GM18909 (cell line): Measurements from ENCODE around the gene TTC24.
"Not testable (repeated sequence)": the region's sequence is repeated elsewhere in the genome, so short reads cannot be mapped to it uniquely, and the experiment has no call there.

ENCODE experiments used
- ATAC-seq: cut with Tn5 transposase; IDR thresholded peaks from one replicate; pipeline ENCODE4 v1.9.1; 2021; ENCODE audit warnings: mild to moderate bottlenecking; ENCODE audit not compliant: unreplicated experiment, poor library complexity

The TTC24 gene

DNA sequence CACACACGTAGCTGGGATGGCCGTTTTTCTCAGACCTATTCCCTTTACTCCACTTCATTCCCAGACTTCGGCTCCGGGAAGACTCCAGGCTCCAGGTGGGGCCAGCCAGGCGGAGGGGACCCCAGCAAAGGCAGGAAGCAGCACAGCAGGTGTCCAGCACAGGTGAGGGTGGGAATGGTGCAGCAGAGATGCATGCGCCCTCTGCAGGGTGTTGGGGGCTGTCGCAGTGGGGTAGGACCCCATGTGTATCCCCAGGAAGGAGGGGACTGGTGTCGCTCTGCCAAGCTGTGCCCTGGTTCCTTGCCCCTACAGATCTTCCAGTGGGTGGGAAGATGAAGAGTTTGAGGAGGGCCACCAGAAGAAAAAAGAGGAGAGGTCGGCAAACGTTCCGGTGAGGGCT is 5.3 kb downstream of the TTC24 start:
- no peak for ATAC-seq

DNA sequence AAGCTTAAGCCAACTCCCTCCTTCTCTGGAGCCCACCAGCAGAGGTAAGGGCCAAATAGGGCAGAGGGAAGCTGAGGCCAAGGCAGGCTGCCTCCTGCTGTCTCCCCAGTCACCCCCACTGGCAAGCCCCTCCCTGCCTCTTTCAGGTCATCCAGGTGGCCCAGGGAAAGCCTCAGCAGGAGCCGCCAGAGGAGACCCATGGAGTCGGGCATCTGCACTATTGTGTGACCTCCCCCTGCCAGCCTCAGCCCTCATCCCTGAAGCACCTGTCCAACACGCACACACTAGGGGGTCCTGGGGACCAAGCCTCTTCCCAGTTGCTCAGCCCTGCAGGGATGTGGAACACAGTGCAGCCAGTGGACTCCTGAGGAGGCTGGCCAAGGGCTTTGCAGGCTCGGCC is 6.8 kb downstream of the TTC24 start:
- no peak for ATAC-seq

DNA sequence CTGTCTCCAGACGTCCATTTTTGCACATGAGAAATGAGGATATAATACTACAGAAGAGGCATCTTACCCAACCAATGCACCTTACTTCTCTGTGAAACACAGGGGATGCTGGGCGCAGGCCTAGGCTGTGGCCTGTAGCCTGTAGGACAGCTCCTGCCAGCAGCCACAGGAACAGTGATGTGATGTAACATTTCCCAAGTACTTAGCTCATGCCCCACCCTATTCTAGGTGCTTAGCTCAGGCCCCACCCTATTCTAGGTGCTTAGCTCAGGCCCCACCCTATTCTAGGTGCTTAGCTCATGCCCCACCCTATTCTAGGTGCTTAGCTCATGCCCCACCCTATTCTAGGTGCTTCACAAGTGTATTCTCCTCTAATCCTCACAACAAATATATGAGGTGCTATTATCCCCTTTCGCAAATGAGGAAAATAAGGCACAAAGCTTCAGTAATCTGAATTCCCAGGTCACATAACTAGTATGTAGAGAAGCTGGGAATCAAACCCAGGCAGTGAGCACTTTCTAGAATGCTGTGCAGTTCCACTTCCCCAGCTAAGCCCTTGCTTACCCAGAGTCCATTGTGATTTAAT is 7.5 kb downstream of the TTC24 start:
- no peak for ATAC-seq

DNA sequence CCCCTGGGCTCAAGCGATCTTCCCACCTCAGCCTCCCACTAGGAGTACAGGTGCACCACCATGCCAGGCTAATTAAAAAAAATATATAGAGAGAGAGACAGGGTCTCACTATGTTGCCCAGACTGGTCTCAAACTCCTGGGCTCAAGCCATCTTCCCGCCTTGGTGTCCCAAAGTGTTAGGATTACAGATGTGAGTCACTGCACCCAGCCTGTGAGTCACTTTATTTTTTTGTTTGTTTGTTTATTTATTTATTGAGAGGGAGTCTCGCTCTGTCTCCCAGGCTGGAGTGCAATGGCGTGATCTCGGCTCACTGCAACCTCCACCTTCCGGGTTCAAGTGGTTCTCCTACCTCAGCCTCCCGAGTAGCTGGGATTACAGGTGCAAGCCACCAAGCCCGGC is 8.4 kb downstream of the TTC24 start:
- not testable (repeated sequence) for ATAC-seq

DNA sequence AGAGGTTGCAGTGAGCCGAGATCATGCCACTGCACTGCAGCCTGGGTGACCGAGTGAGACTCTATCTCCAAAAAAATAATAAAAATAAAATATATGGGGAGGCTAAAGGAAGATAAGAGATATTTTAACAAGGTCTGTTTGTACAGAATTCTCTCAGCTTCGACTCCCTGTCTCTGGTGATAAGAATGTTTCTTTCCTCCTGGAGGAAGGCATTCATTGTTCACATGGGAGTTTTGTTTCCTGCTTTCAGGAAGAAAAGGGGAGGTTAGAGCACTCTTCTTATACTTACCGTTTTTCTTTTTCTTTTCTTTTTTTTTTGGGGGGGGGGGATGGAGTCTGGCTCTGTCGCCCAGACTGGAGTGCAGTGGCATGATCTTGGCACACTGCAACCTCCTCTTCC is 10.0 kb downstream of the TTC24 start:
- no peak for ATAC-seq

DNA sequence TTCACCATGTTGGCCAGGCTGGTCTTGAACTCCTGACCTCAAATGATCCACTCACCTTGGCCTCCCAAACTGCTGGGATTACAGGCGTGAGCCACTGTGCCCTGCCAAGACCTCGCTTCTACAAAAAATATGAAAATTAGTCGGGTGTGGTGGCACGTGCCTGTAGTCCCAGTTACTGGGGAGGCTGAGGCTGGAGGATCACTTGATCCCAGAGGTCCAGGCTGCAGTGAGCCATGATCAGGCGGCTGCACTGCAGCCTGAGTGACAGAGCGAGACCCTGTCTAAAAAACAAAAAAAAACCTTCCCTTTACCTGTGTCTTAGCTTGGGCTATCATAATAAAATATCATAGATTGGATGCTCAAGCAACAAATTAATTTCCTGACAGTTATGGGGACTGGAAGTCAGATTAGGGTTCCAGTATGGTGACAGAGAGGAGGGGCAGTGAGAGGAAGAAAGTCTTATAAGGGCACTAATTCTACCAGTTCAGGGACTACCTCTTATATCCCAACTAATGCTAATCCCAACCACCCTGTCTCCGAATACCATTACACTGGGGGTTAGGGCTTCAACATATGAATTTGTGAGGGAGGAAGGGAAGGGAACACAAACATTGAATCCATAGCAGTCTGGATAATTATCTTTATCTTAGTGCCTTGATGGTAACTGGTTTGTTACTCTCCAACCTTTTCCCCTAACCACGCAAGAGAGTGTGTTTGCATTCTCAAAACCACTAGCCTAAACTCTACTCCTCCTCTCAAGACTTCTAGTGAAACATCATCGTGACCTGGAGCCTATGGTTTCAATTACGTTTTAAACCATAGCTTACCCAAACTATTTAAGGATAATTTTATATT is 11.0 kb downstream of the TTC24 start:
- no peak for ATAC-seq

DNA sequence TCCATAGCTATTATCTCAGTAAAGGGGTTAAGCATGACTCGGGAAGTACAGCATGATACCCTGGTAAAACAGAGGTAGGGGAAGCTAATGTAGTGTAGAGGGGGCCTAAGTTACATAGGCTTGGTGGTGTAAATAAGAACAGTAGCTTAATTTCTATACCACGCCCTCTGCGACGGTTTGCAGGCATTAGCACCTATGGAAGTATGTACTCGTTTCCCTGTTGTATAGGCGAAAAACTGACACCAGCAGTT is 11.6 kb downstream of the TTC24 start:
- no peak for ATAC-seq

DNA sequence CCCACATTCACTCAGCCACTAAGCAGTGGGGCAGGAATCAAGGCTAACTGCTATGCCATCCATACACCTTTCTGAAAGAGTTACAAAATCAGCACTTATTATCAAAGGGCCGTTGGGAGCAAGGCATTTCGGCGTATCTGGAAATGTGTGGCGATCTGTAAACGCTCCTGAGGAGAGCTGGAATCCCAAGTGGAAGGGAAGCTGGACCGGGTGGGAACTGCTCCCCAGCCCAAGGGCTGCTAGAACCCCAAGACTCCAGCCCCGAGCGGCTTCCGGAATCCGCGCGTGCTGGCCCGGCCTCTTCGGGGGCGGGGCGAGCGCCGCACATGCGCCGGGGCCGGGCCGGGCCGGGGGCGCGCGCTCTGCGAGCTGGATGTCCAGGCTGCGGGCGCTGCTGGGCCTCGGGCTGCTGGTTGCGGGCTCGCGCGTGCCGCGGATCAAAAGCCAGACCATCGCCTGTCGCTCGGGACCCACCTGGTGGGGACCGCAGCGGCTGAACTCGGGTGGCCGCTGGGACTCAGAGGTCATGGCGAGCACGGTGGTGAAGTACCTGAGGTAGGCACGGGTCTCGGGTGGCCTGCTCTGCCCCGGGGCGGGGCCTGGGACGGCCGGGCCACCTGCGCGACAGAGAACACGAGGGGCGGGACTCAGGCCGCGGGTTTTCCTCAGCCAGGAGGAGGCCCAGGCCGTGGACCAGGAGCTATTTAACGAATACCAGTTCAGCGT is 12.1 kb downstream of the TTC24 start, which contains the start of gene NAXE:
NAXE (plus strand) TSS at position 345 of the 726 bp plus-strand sequence; CDS start at position 374, 29 bp downstream.
- peak; percentile 91 for ATAC-seq

DNA sequence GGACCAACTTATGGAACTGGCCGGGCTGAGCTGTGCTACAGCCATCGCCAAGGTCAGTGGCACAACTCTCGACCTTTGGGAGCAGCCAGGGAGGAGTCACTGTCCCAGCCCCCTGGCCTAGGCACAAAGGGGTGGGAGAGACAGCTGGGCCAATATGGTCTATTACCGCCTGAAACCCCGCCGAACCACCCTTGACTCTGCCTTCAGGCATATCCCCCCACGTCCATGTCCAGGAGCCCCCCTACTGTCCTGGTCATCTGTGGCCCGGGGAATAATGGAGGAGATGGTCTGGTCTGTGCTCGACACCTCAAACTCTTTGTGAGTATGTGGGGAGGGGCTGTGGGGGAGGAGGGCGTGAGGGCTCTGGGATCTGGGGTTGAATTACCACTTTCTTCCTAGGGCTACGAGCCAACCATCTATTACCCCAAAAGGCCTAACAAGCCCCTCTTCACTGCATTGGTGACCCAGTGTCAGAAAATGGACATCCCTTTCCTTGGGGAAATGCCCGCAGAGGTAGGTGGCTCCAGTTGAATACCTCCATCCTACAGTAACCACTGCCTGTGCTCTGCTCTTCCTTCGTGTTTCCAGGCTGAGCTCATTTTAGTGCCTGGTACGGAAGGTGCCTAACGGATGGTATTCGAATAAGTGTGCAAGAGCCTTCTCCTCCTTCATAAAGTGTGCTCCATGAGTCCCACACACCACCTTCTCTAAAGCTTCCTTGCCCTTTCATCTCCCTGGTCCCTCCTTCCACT is 12.8 kb downstream of the TTC24 start:
- ATAC-seq: no peak

DNA sequence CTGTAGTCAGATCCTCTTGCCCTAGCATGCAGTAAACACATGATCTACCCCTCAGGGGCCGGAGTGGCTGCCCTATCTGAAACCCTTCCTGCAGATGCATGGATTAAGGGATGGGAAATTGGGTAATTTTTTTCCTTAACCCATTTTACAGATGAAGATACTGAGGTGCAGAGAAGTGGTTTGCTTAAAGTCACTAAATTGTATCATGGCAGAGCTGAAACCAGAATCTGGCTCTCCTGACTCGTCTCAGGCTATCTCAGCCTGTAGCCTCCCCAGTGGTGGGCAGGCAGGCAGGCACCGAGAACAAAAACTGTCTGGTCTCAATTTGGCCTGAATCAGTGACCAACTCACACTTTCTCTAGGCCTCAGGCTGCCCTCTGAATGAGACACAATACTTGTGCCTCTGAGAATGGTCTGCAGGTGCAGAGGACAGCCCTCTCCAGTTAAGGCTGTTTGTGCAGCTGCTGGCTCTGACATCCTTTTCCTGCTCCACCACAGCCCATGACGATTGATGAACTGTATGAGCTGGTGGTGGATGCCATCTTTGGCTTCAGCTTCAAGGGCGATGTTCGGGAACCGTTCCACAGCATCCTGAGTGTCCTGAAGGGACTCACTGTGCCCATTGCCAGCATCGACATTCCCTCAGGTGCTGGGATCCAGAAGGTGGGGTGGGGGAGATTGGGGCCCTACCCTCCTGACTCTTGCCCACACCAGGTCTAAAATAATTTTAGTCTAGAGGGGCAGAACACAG is 13.6 kb downstream of the TTC24 start:
- no peak for ATAC-seq

DNA sequence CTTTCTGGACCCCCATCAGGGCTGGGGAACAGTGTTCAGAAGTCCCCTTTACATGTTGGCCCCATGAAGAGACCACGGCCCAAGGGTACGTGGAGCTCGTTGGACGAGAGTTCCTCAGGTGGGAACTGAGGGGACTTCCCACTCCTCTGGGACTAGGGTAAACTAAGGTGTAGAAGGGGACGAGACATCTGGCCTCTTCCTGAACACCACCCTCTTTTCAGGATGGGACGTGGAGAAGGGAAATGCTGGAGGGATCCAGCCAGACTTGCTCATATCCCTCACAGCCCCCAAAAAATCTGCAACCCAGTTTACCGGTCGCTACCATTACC is 14.1 kb downstream of the TTC24 start:
- no peak for ATAC-seq

DNA sequence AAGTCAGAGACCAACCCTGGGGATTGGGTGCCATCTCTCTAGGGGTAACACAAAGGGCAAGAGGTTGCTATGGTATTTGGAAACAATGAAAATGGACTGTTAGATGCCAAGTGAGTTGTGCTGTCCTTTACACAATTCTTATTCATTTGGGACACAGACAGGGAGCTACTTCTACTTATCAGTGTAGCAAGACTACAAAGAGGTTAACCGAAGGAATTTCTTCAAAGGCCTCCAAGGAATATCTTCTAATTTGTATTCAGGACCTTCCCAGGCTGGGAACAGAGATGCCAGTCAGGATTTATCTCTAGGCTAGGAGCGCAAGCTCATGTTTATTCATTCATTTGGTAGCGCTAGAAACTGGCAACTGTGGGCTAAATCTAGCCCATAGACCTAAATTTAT is 14.7 kb downstream of the TTC24 start:
- ATAC-seq: no peak

DNA sequence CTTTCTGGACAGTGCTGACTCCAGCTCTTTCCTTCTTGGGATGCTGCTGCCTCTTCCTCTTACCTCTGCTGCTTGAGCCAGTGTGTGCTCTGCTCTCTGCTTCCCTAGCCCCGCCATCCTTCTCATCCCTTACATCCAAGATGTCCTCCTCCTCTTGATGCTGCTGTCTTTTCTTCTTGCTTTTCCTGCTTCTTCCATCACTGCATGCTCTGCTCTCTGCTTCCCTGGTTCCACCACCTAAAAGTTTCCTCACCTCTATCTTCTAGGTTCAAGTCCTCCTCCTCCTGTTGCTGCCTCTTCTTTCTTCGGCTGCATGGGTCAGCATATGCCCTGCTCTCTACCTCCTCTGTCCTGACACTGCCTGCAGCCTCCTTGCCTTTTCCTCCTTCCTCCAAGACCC is 15.5 kb downstream of the TTC24 start:
- no peak for ATAC-seq

DNA sequence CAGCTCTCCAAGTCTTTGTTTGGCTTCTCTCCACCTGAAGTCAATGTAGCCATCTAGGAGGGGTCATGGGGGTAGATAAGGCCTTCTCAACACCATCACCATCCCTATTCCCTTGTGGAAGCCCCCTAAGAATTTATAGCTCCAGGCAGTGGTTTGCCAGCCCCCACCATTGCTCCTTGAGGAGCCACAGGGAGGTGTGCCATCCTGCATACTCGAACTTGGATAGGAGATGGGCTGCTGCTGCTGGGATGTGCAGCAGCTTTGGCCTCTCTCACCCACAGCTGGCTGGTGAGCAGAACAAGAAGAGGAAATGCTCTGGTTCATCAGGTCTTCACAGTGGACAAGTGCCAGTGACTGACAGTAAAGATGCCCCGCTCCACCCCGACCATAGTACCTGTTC is 16.9 kb downstream of the TTC24 start:
- no peak for ATAC-seq

DNA sequence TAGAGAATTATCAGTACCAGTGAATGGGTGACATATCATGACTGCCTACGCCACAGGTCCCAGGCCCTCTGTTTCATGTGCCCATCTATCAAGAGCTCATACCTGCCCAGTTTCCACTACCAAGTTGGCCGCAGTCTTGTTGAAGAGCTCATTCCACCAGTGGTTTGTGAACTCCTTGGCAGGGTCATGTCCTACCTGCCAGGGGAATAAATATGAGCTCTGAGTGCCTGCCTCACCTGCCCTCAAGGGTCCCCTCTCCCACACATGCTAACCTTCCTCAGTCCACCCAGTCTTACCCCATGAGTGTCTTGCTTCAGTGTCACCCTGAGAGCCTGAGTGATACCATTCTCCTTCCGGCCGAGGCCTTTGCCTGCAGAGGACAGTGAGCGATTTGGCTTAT is 18.6 kb downstream of the TTC24 start:
- no peak for ATAC-seq

DNA sequence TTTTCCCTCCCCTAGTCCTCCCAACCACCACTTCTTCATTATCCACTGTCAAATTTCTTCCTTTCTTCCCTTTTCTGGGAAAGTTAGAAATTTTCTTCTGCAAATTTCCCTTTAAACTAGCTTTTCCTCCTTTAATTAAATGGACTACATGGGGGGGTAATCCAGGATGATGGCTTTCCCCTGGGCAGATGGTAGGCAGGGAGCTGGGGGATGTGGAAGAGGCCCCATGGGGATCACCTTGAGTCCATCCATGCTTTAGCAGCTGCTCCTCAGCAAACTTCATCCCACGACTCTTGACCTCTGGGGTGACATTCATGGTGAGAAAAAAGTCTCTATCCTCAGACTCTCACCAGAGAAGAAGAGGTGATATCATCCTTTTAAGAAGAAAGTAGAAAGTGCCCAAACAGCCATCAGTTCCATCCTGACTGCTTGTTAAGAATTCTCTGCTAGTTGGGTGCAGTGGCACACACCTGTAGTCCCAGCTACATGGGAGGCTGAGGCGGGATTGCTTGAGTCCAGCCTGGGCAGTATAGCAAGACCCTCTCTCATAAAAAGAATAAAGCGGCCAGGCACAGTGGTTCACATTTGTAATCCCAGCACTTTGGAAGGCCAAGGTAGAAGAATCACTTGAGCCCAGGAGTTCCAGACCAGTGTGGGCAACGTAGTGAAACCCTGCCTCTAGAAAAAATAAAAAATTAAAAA is 19.4 kb downstream of the TTC24 start:
- ATAC-seq: no peak

DNA sequence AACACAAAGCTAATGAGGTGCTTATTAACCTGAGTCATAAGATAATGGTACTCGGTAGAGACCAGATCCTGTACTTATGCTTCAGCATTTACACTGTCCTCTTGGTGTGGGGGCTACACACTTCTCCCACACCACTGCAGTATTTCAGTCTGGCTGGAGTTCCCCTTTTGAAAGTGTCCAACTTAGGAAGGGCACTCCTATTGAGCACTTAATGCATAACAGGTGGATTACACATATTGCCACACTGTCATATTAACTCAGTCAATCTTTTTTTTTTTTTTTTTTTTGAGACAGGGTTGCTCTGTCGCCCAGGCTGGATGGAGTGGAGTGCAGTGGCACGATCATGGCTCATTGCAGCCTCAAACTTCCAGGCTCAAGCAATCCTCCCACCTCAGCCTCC is 20.3 kb downstream of the TTC24 start:
- ATAC-seq: peak; percentile 49

DNA sequence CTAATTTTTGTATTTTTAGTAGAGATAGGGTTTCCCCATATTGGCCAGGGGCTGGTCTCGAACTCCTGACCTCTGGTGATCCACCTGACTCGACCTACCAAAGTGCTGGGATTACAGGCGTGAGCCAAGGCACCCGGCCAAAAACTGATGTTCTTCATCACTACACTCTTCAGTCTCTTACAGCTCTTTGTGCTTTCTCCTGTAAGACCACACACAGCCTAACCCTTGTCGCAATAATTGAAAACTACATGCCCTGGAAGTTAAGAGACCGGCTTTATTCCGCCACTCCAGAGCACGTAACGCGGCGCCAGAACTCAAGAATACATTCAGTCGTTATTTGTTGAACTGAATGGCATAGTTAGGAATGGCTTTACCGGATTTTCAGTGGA is 21.2 kb downstream of the TTC24 start:
- no peak for ATAC-seq

DNA sequence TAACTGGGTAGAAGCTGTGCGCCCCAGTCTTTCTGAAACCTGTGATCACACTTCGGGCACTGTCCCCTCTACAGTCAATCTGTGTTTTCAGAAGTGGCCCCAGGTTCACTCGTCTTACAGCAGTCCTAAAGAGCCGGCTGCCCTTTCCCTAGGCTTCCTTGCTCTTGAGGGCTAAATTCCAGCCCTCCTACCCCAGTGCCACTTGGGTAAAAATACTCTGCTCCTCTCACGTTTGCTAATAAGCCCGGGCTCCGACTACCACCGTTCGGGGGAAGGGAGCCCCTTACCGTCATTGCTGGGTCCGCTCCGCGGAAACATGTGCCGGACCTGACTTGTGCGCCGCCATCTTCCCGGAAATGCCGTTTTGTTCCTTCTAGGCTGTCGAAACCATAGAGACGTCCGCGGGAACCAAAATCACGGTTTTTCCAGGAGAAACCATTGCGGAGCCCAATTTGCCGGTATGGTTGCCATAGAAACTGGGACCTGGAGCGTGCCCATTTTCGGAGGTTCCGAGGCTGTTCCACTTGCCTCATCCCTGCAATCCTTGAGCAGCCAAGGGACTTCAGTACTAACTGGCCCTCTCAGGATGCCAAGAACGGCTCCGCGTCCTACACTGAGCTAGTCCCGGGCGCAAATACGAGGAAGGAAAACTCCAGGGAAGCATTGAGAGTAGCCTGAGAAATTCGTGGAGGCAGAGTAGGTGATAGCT is 21.8 kb downstream of the TTC24 start, which contains the start of gene GPATCH4:
GPATCH4 (minus strand) TSS at position 358 of the 709 bp plus-strand sequence.
- ATAC-seq: peak; percentile 55
